GM12872 (cell line): ENCODE measurements around the gene BCAN.
A peak's percentile ranks its signal among the peaks of the same experiment; 100 is the strongest.

Experiments
- TF ChIP-seq, protein P1 (sequence below): IDR thresholded peaks from 3 replicates; pipeline ENCODE4 v1.5.1; 2011; ENCODE audit warnings: low read depth, mild to moderate bottlenecking, low read length, moderate library complexity; ENCODE audit not compliant: insufficient read depth

The BCAN gene

DNA sequence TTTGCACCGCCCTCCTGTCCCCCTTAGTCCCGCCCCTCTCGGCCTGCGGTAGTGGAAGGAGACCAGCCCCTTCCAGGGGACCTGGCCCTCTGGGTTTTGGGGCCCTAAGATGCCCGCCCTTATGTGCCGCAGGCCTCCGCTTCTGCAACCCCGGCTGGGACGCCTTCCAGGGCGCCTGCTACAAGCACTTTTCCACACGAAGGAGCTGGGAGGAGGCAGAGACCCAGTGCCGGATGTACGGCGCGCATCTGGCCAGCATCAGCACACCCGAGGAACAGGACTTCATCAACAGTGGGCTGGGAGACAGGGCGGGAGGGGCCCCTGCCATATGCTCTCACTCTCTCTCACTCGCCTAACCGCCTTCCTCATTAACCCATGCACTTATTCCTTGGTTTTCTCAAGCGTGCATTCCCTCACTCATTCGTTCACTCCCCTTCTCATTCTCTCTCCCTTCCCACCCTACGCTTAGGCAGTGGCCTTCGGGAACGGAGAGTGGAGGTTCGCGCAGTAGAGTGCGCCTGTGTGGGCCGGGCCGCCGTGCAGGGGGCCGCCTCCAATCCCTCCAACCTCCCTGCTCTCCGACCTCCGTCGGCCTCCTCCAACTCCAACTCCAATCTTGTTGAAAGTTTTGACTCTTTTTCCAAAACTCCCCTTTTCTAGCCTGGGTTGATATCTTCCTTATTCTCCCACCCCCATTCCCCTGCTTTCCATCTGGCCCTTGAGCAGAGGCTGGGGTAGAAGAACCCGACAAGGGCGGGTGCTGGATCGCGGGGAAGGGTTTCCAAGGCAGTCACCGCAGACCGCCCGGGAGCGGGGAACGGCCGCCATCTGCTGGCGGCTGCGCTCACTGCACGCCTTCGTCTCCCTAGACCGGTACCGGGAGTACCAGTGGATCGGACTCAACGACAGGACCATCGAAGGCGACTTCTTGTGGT is 15.2 kb downstream of the BCAN start:
- TF ChIP-seq, protein P1, sequence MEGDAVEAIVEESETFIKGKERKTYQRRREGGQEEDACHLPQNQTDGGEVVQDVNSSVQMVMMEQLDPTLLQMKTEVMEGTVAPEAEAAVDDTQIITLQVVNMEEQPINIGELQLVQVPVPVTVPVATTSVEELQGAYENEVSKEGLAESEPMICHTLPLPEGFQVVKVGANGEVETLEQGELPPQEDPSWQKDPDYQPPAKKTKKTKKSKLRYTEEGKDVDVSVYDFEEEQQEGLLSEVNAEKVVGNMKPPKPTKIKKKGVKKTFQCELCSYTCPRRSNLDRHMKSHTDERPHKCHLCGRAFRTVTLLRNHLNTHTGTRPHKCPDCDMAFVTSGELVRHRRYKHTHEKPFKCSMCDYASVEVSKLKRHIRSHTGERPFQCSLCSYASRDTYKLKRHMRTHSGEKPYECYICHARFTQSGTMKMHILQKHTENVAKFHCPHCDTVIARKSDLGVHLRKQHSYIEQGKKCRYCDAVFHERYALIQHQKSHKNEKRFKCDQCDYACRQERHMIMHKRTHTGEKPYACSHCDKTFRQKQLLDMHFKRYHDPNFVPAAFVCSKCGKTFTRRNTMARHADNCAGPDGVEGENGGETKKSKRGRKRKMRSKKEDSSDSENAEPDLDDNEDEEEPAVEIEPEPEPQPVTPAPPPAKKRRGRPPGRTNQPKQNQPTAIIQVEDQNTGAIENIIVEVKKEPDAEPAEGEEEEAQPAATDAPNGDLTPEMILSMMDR = peak; percentile 100

DNA sequence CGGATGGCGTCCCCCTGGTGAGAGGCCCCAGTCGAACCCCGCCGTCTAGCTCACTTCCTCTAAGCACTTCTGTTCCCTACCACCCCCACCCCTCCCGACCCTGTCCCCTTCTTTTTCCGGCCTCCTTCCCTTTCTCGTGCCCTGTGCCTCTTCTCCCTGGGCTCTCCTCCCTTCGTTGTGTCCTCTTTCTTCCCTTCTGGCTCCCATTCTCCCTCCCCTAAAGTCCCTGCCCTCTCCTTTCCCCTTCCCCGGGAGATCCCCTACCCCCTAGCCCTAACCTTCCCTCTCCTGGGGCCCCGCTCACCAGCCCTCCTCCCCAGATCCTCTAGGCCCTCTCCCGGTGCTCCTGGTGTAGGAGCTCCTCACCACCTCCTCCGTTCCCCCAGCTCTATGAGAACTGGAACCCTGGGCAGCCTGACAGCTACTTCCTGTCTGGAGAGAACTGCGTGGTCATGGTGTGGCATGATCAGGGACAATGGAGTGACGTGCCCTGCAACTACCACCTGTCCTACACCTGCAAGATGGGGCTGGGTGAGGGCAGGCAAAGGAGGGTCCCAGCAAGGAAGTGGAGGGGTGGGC is 15.9 kb downstream of the BCAN start:
- TF ChIP-seq, protein P1 = no peak

DNA sequence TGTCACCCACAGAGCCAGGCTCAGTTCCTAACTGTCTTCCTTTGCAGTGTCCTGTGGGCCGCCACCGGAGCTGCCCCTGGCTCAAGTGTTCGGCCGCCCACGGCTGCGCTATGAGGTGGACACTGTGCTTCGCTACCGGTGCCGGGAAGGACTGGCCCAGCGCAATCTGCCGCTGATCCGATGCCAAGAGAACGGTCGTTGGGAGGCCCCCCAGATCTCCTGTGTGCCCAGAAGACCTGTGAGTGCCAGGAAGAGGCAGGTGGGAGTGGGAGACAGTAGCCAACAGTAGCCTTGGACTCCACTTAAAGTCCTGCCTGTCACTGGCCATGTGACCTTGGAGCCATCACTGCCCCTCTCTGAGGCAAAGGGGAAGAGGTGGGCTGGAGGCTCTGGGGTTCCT is 16.6 kb downstream of the BCAN start:
- TF ChIP-seq, protein P1 = no peak

- TF ChIP-seq, protein P1 = no peak
Observed at GRCh38 chr1:156658945-156659574, 17.1 kb downstream of the BCAN start.

- TF ChIP-seq, protein P1 = no peak
Observed at GRCh38 chr1:156659661-156659987, 17.7 kb downstream of the BCAN start.

DNA sequence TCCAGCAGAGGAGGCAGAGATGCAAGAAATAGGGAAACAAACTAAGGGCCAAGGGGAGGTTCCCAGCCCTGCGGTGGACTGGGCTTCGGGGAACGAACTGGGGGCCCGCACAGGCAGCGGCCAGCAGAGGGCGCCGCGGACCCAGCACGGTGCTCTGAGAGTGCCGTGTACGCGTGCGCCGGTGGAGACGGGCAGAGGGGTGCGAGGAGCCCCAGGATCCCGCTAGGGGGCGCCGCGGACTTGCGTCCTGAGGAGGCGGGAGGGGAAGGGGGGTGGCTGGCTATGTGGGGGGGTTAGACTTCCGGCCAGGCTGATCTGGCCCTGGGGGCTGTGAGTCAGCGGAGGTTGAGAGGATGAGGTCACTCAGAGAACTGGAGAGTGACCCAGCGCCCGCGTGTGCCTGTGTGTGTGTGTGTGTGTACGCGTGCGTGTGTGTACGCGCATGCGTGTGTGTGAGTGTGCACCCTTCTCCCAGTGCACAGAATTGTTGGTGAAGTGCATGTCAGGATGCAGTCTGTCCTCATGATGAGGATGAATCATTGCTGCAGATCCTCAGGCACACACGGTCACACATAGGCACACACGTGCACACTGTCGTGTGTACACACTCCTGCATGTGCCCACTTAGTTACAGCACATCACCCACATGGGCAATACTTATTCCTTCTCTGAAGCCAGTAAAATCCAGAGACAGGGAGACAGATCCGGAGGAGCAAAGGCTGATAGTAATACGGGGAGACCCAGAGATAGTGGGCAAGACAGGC is 18.3 kb downstream of the BCAN start:
- TF ChIP-seq, protein P1 = peak; percentile 98

DNA sequence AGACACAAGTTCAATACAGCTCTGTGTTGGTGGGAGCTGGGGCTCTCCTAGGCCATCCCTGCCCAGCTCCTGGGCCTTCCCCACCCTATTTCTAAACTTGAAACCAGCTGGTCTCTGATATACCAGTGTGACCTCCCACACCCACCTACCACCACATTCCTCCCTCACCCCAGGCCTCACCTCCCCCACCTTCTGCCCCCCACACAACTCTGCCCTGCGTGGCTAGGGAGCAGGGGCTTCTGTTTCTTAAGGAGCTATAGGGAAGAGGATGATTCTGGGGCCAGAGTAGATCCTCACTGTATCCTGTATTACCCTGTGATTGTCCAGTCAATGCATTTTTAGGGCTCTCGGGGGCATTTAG is 18.8 kb downstream of the BCAN start:
- TF ChIP-seq, protein P1 = no peak
